IMR-90 (cell line): ENCODE data around the gene PPM1L. TPM values are rescaled to one million over a fixed set of nuclear protein-coding genes. Genes with fewer than 3 reads are reported as not detected.

ENCODE experiments used
- ATAC-seq: fragments of 200-7000 bp; cut with Tn5 transposase; 2 replicates; pipeline ENCODE4 v1.9.1; 2020; ENCODE audit warnings: low read depth, mild to moderate bottlenecking, moderate library complexity
- BruUV-seq: library from RNA; stranded (reverse); fragments of 400-500 nt; replicated peaks from 2 replicates; lab custom pipeline; 2021; lab: Mats Ljungman, UMichigan
- CTCF ChIA-PET: fragments of 300-600 bp; formaldehyde crosslinking; extraction: SDS; loops from one replicate; lab custom pipeline; 2021; ENCODE audit warnings: antibody characterized with exemption; lab: Yijun Ruan, JAX
- POLR2A ChIA-PET: fragments of 300-600 bp; sonication (Branson Sonifier 250); formaldehyde crosslinking; loops from one replicate; lab custom pipeline; 2022; ENCODE audit warnings: antibody characterized with exemption; ENCODE audit not compliant: unreplicated experiment; lab: Charles Lee
- DNase-seq: peaks from one replicate; pipeline ENCODE4 v3.0.0; 2013
- H2AFZ ChIP-seq: replicated peaks from 2 replicates; pipeline ENCODE3; 2013; ENCODE audit warnings: low read length, mild to moderate bottlenecking; ENCODE audit not compliant: poor library complexity
- H2AK5ac ChIP-seq: 2 replicates; pipeline ENCODE4 v1.6.1; 2013; ENCODE audit warnings: low read depth, low read length, inconsistent platforms
- H2AK9ac ChIP-seq: replicated peaks from 2 replicates; pipeline ENCODE3; 2013; ENCODE audit warnings: mild to moderate bottlenecking, low read depth, low read length, moderate library complexity; ENCODE audit not compliant: poor library complexity
- H2BK120ac ChIP-seq: 2 replicates; pipeline ENCODE4 v1.6.1; 2013; ENCODE audit warnings: low read depth, low read length, inconsistent platforms
- H2BK15ac ChIP-seq: 3 replicates; pipeline ENCODE4 v1.6.1; 2013; ENCODE audit warnings: low read depth, low read length, inconsistent platforms
- H2BK20ac ChIP-seq: 2 replicates; pipeline ENCODE4 v1.6.1; 2013; ENCODE audit warnings: low read depth, mild to moderate bottlenecking, inconsistent platforms, low read length, moderate library complexity
- H2BK5ac ChIP-seq: 2 replicates; pipeline ENCODE4 v1.6.1; 2013; ENCODE audit warnings: mild to moderate bottlenecking, low read depth, low read length, inconsistent platforms; ENCODE audit not compliant: poor library complexity, severe bottlenecking
- H3K14ac ChIP-seq: replicated peaks from 2 replicates; pipeline ENCODE4 v1.6.1; 2013; ENCODE audit warnings: low read depth, low read length, inconsistent platforms
- H3K18ac ChIP-seq: 2 replicates; pipeline ENCODE4 v1.6.1; 2013; ENCODE audit warnings: low read depth, low read length, control low read depth
- H3K23ac ChIP-seq: 2 replicates; pipeline ENCODE4 v1.6.1; 2013; ENCODE audit warnings: low read depth, low read length, inconsistent platforms
- H3K27ac ChIP-seq: 2 replicates; pipeline ENCODE4 v1.5.1; 2013; ENCODE audit warnings: mild to moderate bottlenecking, control low read depth, low read length; ENCODE audit not compliant: insufficient read depth
- H3K27me3 ChIP-seq: 2 replicates; pipeline ENCODE4 v1.6.1; 2013; ENCODE audit warnings: low read length; ENCODE audit not compliant: control insufficient read depth, insufficient read depth
- H3K36me3 ChIP-seq: 2 replicates; pipeline ENCODE4 v1.6.1; 2013; ENCODE audit warnings: low read length, mixed read lengths; ENCODE audit not compliant: control insufficient read depth, insufficient read depth
- H3K4ac ChIP-seq: 2 replicates; pipeline ENCODE4 v1.6.1; 2013; ENCODE audit warnings: low read depth, low read length, inconsistent platforms
- H3K4me1 ChIP-seq: 2 replicates; pipeline ENCODE4 v1.6.1; 2013; ENCODE audit warnings: low read length, mixed read lengths; ENCODE audit not compliant: control insufficient read depth, insufficient read depth
- H3K4me2 ChIP-seq: 2 replicates; pipeline ENCODE4 v1.6.1; 2013; ENCODE audit warnings: low read depth, mild to moderate bottlenecking, control low read depth, low read length, moderate library complexity
- H3K4me3 ChIP-seq: 2 replicates; pipeline ENCODE4 v1.5.1; 2013; ENCODE audit warnings: low read depth, mild to moderate bottlenecking, control low read depth, low read length, moderate library complexity; ENCODE audit not compliant: insufficient read depth
- H3K56ac ChIP-seq: 2 replicates; pipeline ENCODE4 v1.6.1; 2013; ENCODE audit warnings: low read length, inconsistent platforms; ENCODE audit not compliant: insufficient read depth; ENCODE audit errors: extremely low read depth
- H3K79me1 ChIP-seq, 2 experiments: 2 replicates each; pipeline ENCODE4 v1.6.1; 2013; ENCODE audit warnings: low read length in 2 of 2, inconsistent platforms in 1 of 2, low read depth in 1 of 2
- H3K9ac ChIP-seq: 2 replicates; pipeline ENCODE4 v1.6.1; 2013; ENCODE audit warnings: low read depth, low read length, control low read depth
- H3K9me1 ChIP-seq: 2 replicates; pipeline ENCODE4 v1.6.1; 2013; ENCODE audit warnings: low read length, inconsistent platforms; ENCODE audit not compliant: insufficient read depth
- H3K9me3 ChIP-seq: 2 replicates; pipeline ENCODE4 v1.6.1; 2013; ENCODE audit warnings: low read length; ENCODE audit not compliant: control insufficient read depth, insufficient read depth
- H4K20me1 ChIP-seq: 2 replicates; pipeline ENCODE4 v1.6.1; 2013; ENCODE audit warnings: low read length, inconsistent platforms; ENCODE audit not compliant: insufficient read depth
- H4K5ac ChIP-seq: 2 replicates; pipeline ENCODE4 v1.6.1; 2013; ENCODE audit warnings: mild to moderate bottlenecking, low read depth, low read length, control low read depth
- H4K8ac ChIP-seq, 2 experiments: 2 replicates each; pipeline ENCODE4 v1.6.1; 2013; ENCODE audit warnings: low read depth in 2 of 2, low read length in 2 of 2, control low read depth in 1 of 2, inconsistent platforms in 1 of 2
- H4K91ac ChIP-seq: 2 replicates; pipeline ENCODE4 v1.6.1; 2013; ENCODE audit warnings: low read depth, low read length, inconsistent platforms; ENCODE audit not compliant: insufficient read depth
- SMC3 ChIP-seq: fragments of 150-350 bp; IDR thresholded peaks from 2 replicates; pipeline ENCODE4 v1.6.1; 2016; ENCODE audit warnings: low read depth, mild to moderate bottlenecking, antibody characterized with exemption, low read length, moderate library complexity
- dilution Hi-C: fragments of 300-500 bp; cut with HindIII; formaldehyde crosslinking; loops from one replicate; pipeline ENCODE4 v1.14.3; 2018; ENCODE audit warnings: low sequenced_read_pairs; ENCODE audit not compliant: unreplicated experiment
- in situ Hi-C: fragments of 300-500 bp; cut with MboI; formaldehyde crosslinking; loops from 3 replicates; pipeline ENCODE4 v1.14.3; 2019; ENCODE audit warnings: low sequenced_read_pairs, inconsistent platforms, mixed read lengths
- intact Hi-C: fragments of 100-400 bp; cut with micrococcal nuclease; formaldehyde crosslinking; loops from 2 replicates; pipeline ENCODE4 v1.10.0; 2022
- polyA plus RNA-seq, 3 experiments: library from polyadenylated mRNA; depleted of rRNA; stranded (reverse); fragments of >200 nt; gene quantifications; 2 replicates each; pipeline ENCODE4 v1.2.3, GENCODE V29; 2012; ENCODE audit warnings: low replicate concordance in 1 of 3
- total RNA-seq: library from RNA; depleted of rRNA; stranded (reverse); fragments of >200 nt; gene quantifications from 2 replicates; pipeline ENCODE4 v1.2.3, GENCODE V29; 2012
- TF ChIP-seq, protein P1 (sequence below): conservative IDR thresholded peaks from 2 replicates; pipeline ENCODE4 v1.5.1; 2012; ENCODE audit warnings: mild to moderate bottlenecking, low read depth, low read length, improper control_type of control experiment

PPM1L gene
- total and polyA plus RNA-seq, 2 of the 4 experiments (the other 2 are of a cell fraction): 0.14 to 0.18 TPM

GRCh38 chr3:160977773-160978172 is 221.7 kb downstream of the PPM1L start:
- H3K9me1 ChIP-seq: no peaks in the 10 kb centered on the region
- no TSS peak for BruUV-seq
- TF ChIP-seq SMC3: no peak
- TF ChIP-seq, protein P1, sequence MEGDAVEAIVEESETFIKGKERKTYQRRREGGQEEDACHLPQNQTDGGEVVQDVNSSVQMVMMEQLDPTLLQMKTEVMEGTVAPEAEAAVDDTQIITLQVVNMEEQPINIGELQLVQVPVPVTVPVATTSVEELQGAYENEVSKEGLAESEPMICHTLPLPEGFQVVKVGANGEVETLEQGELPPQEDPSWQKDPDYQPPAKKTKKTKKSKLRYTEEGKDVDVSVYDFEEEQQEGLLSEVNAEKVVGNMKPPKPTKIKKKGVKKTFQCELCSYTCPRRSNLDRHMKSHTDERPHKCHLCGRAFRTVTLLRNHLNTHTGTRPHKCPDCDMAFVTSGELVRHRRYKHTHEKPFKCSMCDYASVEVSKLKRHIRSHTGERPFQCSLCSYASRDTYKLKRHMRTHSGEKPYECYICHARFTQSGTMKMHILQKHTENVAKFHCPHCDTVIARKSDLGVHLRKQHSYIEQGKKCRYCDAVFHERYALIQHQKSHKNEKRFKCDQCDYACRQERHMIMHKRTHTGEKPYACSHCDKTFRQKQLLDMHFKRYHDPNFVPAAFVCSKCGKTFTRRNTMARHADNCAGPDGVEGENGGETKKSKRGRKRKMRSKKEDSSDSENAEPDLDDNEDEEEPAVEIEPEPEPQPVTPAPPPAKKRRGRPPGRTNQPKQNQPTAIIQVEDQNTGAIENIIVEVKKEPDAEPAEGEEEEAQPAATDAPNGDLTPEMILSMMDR: no peak
- H2BK5ac ChIP-seq: no peak overlapping the region
- H3K23ac ChIP-seq: no peak overlapping the region
- no peaks in the 10 kb centered on the region for H3K27me3 ChIP-seq
- H4K20me1 ChIP-seq: no peaks in the 10 kb centered on the region
- in situ Hi-C loops: no loop called here
- H3K4me3 ChIP-seq: no peak overlapping the region
- H3K56ac ChIP-seq: no peak overlapping the region
- H2BK20ac ChIP-seq: no peak overlapping the region
- H3K9me3 ChIP-seq: no peaks in the 10 kb centered on the region
- no peak overlapping the region for H3K9ac ChIP-seq
- H4K8ac ChIP-seq: no peak overlapping the region
- H3K27ac ChIP-seq: no peak overlapping the region
- H3K18ac ChIP-seq: no peak overlapping the region
- H3K4ac ChIP-seq: no peak overlapping the region
- H4K5ac ChIP-seq: no peak overlapping the region
- ATAC-seq: no peak
- DNase-seq: no peak
- intact Hi-C loops: no loop called here
- H2AFZ ChIP-seq: no peak overlapping the region
- ChIA-PET POLR2A (no interaction called here), CTCF (no interaction called here)
- H3K4me2 ChIP-seq: no peak overlapping the region
- no peak overlapping the region for H3K14ac ChIP-seq
- H4K91ac ChIP-seq: no peak overlapping the region
- dilution Hi-C loops: no loop called here
- H3K36me3 ChIP-seq: no peaks in the 10 kb centered on the region
- H2BK120ac ChIP-seq: no peak overlapping the region
- H2AK5ac ChIP-seq: no peak overlapping the region
- H3K4me1 ChIP-seq: no peaks in the 10 kb centered on the region
- H2BK15ac ChIP-seq: no peak overlapping the region
- H3K79me1 ChIP-seq: no peaks in the 10 kb centered on the region
- no peak overlapping the region for H2AK9ac ChIP-seq
